Diencephalon (tissue), 1 donor: ENCODE measurements around the gene CCDC124. TPM values are rescaled to one million over a fixed set of nuclear protein-coding genes. Genes with fewer than 3 reads are reported as not detected.

Source experiments
- small RNA-seq: library from RNA; depleted of rRNA; stranded (forward); fragments of <200 nt; gene quantifications from one replicate; pipeline ENCODE3, GENCODE V24; 2014
- total RNA-seq: library from RNA; depleted of rRNA; stranded (reverse); fragments of >200 nt; gene quantifications from one replicate; pipeline ENCODE4 v1.2.3, GENCODE V29; 2014

CCDC124 gene, protein sequence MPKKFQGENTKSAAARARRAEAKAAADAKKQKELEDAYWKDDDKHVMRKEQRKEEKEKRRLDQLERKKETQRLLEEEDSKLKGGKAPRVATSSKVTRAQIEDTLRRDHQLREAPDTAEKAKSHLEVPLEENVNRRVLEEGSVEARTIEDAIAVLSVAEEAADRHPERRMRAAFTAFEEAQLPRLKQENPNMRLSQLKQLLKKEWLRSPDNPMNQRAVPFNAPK
- total RNA-seq = 27.5 TPM

GRCh38 chr19:17932485-17933338, at the start of gene CCDC124:
CCDC124 (plus strand) TSS chr19:17933015; CDS start chr19:17936421, 3,406 bp downstream.

GRCh38 chr19:17966550-17967256, 33.9 kb downstream of the CCDC124 start, which contains the start of gene KCNN1:
KCNN1 (plus strand) TSS chr19:17967107; CDS start chr19:17973889, 6,782 bp downstream.

Small RNAs within 50 kb of the gene (small RNA-seq; reads per million reads assigned to genes)
- gene RNA5SP468 = not detected

Other genes starting within 250 kb of the CCDC124 start
- gene UNC13A, start 244.7 kb upstream of the CCDC124 start, total RNA-seq = 69.7 TPM
- 29.5 TPM for gene MAP1S, start 213.5 kb upstream of the CCDC124 start, total RNA-seq
- gene FCHO1, start 181.5 kb upstream of the CCDC124 start, total RNA-seq = 30.0 TPM
- gene B3GNT3, start 137.9 kb upstream of the CCDC124 start, total RNA-seq = 0.46 TPM
- not detected for gene INSL3, start 111.5 kb upstream of the CCDC124 start, total RNA-seq
- gene JAK3, start 85.0 kb upstream of the CCDC124 start, total RNA-seq = 3.5 TPM
- gene RPL18A, start 73.1 kb upstream of the CCDC124 start, total RNA-seq = 547 TPM
- gene SLC5A5, start 61.1 kb upstream of the CCDC124 start, total RNA-seq = 6.0 TPM
- gene KCNN1, start 34.1 kb downstream of the CCDC124 start, total RNA-seq = 16.8 TPM
- gene ARRDC2, start 75.2 kb downstream of the CCDC124 start, total RNA-seq = 1.6 TPM
- 0.69 TPM for gene IL12RB1, start 153.9 kb downstream of the CCDC124 start, total RNA-seq
- gene MAST3, start 164.8 kb downstream of the CCDC124 start, total RNA-seq = 12.7 TPM
- 34.1 TPM for gene PIK3R2, start 220.1 kb downstream of the CCDC124 start, total RNA-seq
- gene IFI30, start 240.8 kb downstream of the CCDC124 start, total RNA-seq = 1.4 TPM